Uterus (tissue), 4 donors: ENCODE data around the gene PITPNB. TPM values are rescaled to one million over a fixed set of nuclear protein-coding genes. Genes with fewer than 3 reads are reported as not detected.
A peak's percentile ranks its signal among the peaks of the same experiment; 100 is the strongest.

Experiments used
- DNase-seq, 2 donors: peaks; one replicate each; pipeline ENCODE4 v3.0.0-alpha.2; 2019 to 2020
- H3K27ac ChIP-seq, 2 donors: fragments of 200-600 bp; sonication (generic); 1 replicate in 1 of 2; 2 replicates in 1 of 2; pipeline ENCODE4 v1.5.1; 2016 to 2018
- H3K27me3 ChIP-seq, 2 donors: fragments of 200-600 bp; sonication (generic); one replicate each; pipeline ENCODE4 v1.5.1; 2018 to 2019; ENCODE audit warnings: control low read depth in 1 of 2
- H3K36me3 ChIP-seq, 2 donors: fragments of 200-600 bp; sonication (generic); one replicate each; pipeline ENCODE4 v1.5.1; 2019; ENCODE audit warnings: control low read depth in 1 of 2
- H3K4me1 ChIP-seq, 2 donors: fragments of 200-600 bp; sonication (generic); one replicate each; pipeline ENCODE4 v1.5.1; 2018 to 2019; ENCODE audit warnings: control low read depth in 1 of 2
- H3K4me3 ChIP-seq, 2 donors: fragments of 200-600 bp; sonication (generic); 1 replicate in 1 of 2; 2 replicates in 1 of 2; pipeline ENCODE4 v1.5.1; 2018 to 2019; ENCODE audit warnings: mild to moderate bottlenecking in 1 of 2
- H3K9me3 ChIP-seq, 2 donors: fragments of 200-600 bp; sonication (generic); one replicate each; pipeline ENCODE4 v1.5.1; 2019; ENCODE audit warnings: control low read depth in 1 of 2
- CTCF ChIP-seq, 4 experiments: fragments of 200-600 bp in 2 of 4; fragments of 450-650 bp in 2 of 4; sonication (generic) in 2 of 4; IDR thresholded peaks; one replicate each; pipeline ENCODE4 v1.5.1; 2016 to 2019; ENCODE audit warnings: antibody characterized with exemption in 4 of 4, mild to moderate bottlenecking in 2 of 4, moderate library complexity in 1 of 4
- POLR2A ChIP-seq, 2 donors: fragments of 450-650 bp; IDR thresholded peaks; one replicate each; pipeline ENCODE4 v1.6.1; 2016; ENCODE audit warnings: antibody characterized with exemption in 2 of 2, mild to moderate bottlenecking in 1 of 2, moderate library complexity in 1 of 2
- intact Hi-C: fragments of 100-400 bp; cut with DNase I; formaldehyde crosslinking; loops from one replicate; pipeline ENCODE4 v1.15.1; 2023; ENCODE audit warnings: low total_unique reads
- total RNA-seq, 4 donors: library from RNA; depleted of rRNA in 3 of 4; stranded (reverse); fragments of >200 nt in 3 of 4; gene quantifications; one replicate each; pipeline versions ENCODE4 v1.1.0 to v1.2.4, GENCODE V29; 2014 to 2023
- donor health status: DM: yes; HTN: yes; CAD: no.

Gene PITPNB
- total RNA-seq, 4 donors from 2014 or later: 47.9 to 99.2 (median 62.5) TPM

- Histone ChIP-seq H3K9me3 (no peaks in the 10 kb centered on the region), H3K27ac (peak overlapping the region in 1 of 2 donors; percentile 20), H3K36me3 (no peaks in the 10 kb centered on the region), H3K4me1 (no peaks in the 10 kb centered on the region), H3K4me3 (no peak overlapping the region), H3K27me3 (no peaks in the 10 kb centered on the region)
- TF ChIP-seq POLR2A (IDR thresholded peaks at IDR 0.05) (no peak), CTCF (IDR thresholded peaks at IDR 0.05) (no peak)
- intact Hi-C loops: no loop called here
- DNase-seq: no peak
Measured at GRCh38 chr22:27877501-27877900, 41.6 kb downstream of the PITPNB start.

GRCh38 chr22:27876684-27877083 is 42.4 kb downstream of the PITPNB start:
- H3K36me3 ChIP-seq: no peaks in the 10 kb centered on the region
- peak overlapping the region in 1 of 2 donors; percentile 2 for H3K27ac ChIP-seq
- TF ChIP-seq CTCF (IDR thresholded peaks at IDR 0.05): no peak
- no peak for TF ChIP-seq POLR2A (IDR thresholded peaks at IDR 0.05)
- no peaks in the 10 kb centered on the region for H3K4me1 ChIP-seq
- H3K27me3 ChIP-seq: no peaks in the 10 kb centered on the region
- intact Hi-C loops: no loop called here
- no peak overlapping the region for H3K4me3 ChIP-seq
- no peak for DNase-seq
- no peaks in the 10 kb centered on the region for H3K9me3 ChIP-seq

- DNase-seq: no peak
- TF ChIP-seq CTCF (IDR thresholded peaks at IDR 0.05) (no peak), POLR2A (IDR thresholded peaks at IDR 0.05) (no peak)
- H3K9me3 ChIP-seq: no peaks in the 10 kb centered on the region
- no peaks in the 10 kb centered on the region for H3K4me1 ChIP-seq
- H3K36me3 ChIP-seq: no peaks in the 10 kb centered on the region
- H3K4me3 ChIP-seq: no peak overlapping the region
- no peaks in the 10 kb centered on the region for H3K27me3 ChIP-seq
- intact Hi-C loops: no loop called here
- peak overlapping the region in 1 of 2 donors; percentile 70 for H3K27ac ChIP-seq
Measured at GRCh38 chr22:27875951-27876350, 43.1 kb downstream of the PITPNB start.

- TF ChIP-seq CTCF (IDR thresholded peaks at IDR 0.05): no peak
- TF ChIP-seq POLR2A (IDR thresholded peaks at IDR 0.05): no peak
- no peaks in the 10 kb centered on the region for H3K36me3 ChIP-seq
- intact Hi-C loops: no loop called here
- H3K27me3 ChIP-seq: no peaks in the 10 kb centered on the region
- no peaks in the 10 kb centered on the region for H3K4me1 ChIP-seq
- no peak overlapping the region for H3K4me3 ChIP-seq
- no peak for DNase-seq
- H3K27ac ChIP-seq: peak overlapping the region; percentile 64 to 70
- H3K9me3 ChIP-seq: no peaks in the 10 kb centered on the region
Measured at GRCh38 chr22:27874764-27875163, 44.3 kb downstream of the PITPNB start.

GRCh38 chr22:27874185-27874584 is 44.9 kb downstream of the PITPNB start:
- Histone ChIP-seq H3K4me1 (no peaks in the 10 kb centered on the region), H3K36me3 (no peaks in the 10 kb centered on the region), H3K27ac (peak overlapping the region; percentile 64 to 70), H3K9me3 (no peaks in the 10 kb centered on the region), H3K4me3 (no peak overlapping the region), H3K27me3 (no peaks in the 10 kb centered on the region)
- TF ChIP-seq POLR2A (IDR thresholded peaks at IDR 0.05): no peak
- TF ChIP-seq CTCF (IDR thresholded peaks at IDR 0.05): no peak
- DNase-seq: no peak
- intact Hi-C loops: no loop called here
